Testis (tissue), 3 donors: ENCODE data around the gene PDE4B. TPM values are rescaled to one million over a fixed set of nuclear protein-coding genes. Genes with fewer than 3 reads are reported as not detected.

ENCODE experiments used
- DNase-seq: peaks from one replicate; pipeline ENCODE4 v3.0.0-alpha.2; 2019
- H3K27ac ChIP-seq, 2 donors: fragments of 200-600 bp; sonication (generic); one replicate each; pipeline ENCODE4 v1.5.1; 2019
- H3K27me3 ChIP-seq: fragments of 200-600 bp; sonication (generic); one replicate; pipeline ENCODE4 v1.5.1; 2019
- H3K36me3 ChIP-seq: fragments of 200-600 bp; sonication (generic); one replicate; pipeline ENCODE4 v1.5.1; 2017; ENCODE audit warnings: low read depth; ENCODE audit errors: missing control alignments
- H3K4me1 ChIP-seq: fragments of 200-600 bp; sonication (generic); one replicate; pipeline ENCODE4 v1.5.1; 2019
- H3K4me3 ChIP-seq, 2 donors: fragments of 200-600 bp; sonication (generic); one replicate each; pipeline ENCODE4 v1.5.1; 2017 to 2019
- H3K9me3 ChIP-seq: fragments of 200-600 bp; sonication (generic); one replicate; pipeline ENCODE4 v1.5.1; 2017
- POLR2A ChIP-seq: fragments of 450-650 bp; IDR thresholded peaks from one replicate; pipeline ENCODE4 v1.6.1; 2017; ENCODE audit warnings: antibody characterized with exemption, mild to moderate bottlenecking, moderate library complexity
- WGBS, 2 donors: methylation state at CpG; one replicate each; pipeline ENCODE4 v1.1.5; 2018; 5-methylcytosine and 5-hydroxymethylcytosine counted together
- intact Hi-C: fragments of 100-400 bp; cut with DNase I; formaldehyde crosslinking; loops from one replicate; pipeline ENCODE4 v1.15.1; 2023; ENCODE audit warnings: low total_unique reads
- polyA plus RNA-seq: library from polyadenylated mRNA; stranded (reverse); fragments of 350-450 nt; fragmentation: Illumina TruSeq; extraction: RNeasy Lipid Tissue Mini Kit (QIAGEN cat#74804); gene quantifications from one replicate; pipeline ENCODE4 v1.2.3, GENCODE V29; 2014; ENCODE audit warnings: low read depth, low replicate concordance; ENCODE audit not compliant: insufficient read depth
- total RNA-seq, 2 donors: library from RNA; depleted of rRNA; stranded (reverse); fragments of >200 nt; gene quantifications; one replicate each; pipeline ENCODE4 v1.2.3, GENCODE V29; 2016
- TF ChIP-seq, protein P1 (sequence below), 3 experiments: fragments of 450-650 bp in 2 of 3; fragments of 200-600 bp in 1 of 3; sonication (generic) in 1 of 3; IDR thresholded peaks; one replicate each; pipeline ENCODE4 v1.5.1; 2016 to 2019; ENCODE audit warnings: antibody characterized with exemption in 3 of 3, mild to moderate bottlenecking in 2 of 3, moderate library complexity in 1 of 3

Gene PDE4B
- total and polyA plus RNA-seq, 3 donors from 2014 or later: 11.5 to 16.1 (median 12.4) TPM

DNA sequence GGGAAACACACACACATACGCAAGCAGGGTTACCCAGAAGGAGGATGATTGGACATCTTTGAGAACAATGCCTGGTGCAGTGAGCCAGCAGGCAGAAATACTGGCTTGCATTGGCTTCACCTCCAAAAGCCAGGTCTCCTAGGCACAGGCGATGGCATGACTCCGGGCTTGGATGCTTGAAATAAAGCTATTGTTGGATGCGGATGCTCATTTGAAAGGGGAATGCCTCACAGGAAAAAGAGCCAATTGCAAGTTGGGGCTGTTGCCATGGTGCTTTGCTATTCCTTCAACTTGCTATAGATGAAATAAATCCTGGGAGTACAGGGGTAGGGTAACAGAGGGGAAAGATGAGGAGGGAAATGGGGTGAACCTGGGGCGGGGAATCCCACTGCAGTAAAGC, 560.6 kb downstream of the PDE4B start:
- H3K4me3 ChIP-seq: no peak overlapping the region

DNA sequence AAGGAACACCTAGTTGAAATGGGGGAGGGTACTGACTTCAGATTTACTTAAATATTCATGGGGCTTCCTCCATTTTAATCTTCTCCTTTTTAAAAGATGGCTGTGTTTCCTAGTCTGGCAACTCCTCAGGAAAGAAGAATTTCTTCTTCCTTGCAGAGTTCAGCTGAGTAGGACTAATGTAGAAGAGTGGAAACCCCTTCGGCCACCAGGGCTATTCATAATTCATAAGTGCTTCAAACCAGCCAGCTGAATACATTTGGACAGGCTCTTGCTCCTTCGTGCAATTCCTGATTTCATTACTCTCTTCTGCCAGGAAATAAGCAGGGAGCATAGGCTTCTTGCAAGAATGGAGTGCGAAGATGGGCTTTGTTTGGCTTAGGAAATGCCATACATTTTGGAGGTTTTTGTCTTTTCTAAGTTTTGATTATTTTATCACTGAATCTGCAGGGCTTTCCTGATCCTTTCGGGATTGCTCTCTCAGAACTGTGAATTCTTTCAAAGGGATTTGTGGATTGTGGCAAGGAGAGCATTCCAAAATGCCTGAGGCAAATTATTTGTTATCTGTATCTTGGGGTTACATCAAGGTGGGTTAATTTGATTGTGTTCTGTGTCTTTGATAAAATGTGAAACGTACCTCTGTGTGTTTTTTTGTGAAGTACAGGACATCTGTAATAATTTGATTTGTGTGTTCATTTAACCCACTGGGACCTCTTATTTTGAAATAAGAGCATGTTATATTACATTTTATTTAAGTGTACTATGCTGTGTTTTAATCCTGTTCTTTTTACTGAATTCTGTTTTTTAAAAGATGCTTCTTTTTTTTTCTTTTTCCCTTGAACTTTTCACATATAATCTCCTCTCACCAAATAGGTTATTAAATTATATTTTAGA, 561.9 kb downstream of the PDE4B start:
- no peaks in the 10 kb centered on the region for H3K27me3 ChIP-seq
- no peaks in the 10 kb centered on the region for H3K36me3 ChIP-seq
- intact Hi-C loops: no loop called here
- 41 to 52% methylated on average over 5 of the region's 5 CpGs for WGBS, 2 donors
- no peak for TF ChIP-seq POLR2A
- TF ChIP-seq, protein P1, sequence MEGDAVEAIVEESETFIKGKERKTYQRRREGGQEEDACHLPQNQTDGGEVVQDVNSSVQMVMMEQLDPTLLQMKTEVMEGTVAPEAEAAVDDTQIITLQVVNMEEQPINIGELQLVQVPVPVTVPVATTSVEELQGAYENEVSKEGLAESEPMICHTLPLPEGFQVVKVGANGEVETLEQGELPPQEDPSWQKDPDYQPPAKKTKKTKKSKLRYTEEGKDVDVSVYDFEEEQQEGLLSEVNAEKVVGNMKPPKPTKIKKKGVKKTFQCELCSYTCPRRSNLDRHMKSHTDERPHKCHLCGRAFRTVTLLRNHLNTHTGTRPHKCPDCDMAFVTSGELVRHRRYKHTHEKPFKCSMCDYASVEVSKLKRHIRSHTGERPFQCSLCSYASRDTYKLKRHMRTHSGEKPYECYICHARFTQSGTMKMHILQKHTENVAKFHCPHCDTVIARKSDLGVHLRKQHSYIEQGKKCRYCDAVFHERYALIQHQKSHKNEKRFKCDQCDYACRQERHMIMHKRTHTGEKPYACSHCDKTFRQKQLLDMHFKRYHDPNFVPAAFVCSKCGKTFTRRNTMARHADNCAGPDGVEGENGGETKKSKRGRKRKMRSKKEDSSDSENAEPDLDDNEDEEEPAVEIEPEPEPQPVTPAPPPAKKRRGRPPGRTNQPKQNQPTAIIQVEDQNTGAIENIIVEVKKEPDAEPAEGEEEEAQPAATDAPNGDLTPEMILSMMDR (IDR thresholded peaks at IDR 0.05): no peak
- DNase-seq: no peak
- H3K4me1 ChIP-seq: peaks cover 6% of the 10 kb centered on the region
- H3K27ac ChIP-seq: no peak overlapping the region
- no peaks in the 10 kb centered on the region for H3K9me3 ChIP-seq
- no peak overlapping the region for H3K4me3 ChIP-seq

More for the DNA sequence above, 560.6 kb downstream of the PDE4B start:
- TF ChIP-seq, protein P1 (IDR thresholded peaks at IDR 0.05): no peak
- no peak for TF ChIP-seq POLR2A
- Histone ChIP-seq H3K27me3 (no peaks in the 10 kb centered on the region), H3K4me1 (peaks cover 6% of the 10 kb centered on the region), H3K36me3 (no peaks in the 10 kb centered on the region), H3K9me3 (no peaks in the 10 kb centered on the region), H3K27ac (no peak overlapping the region)
- DNase-seq: no peak
- intact Hi-C loops: no loop called here
- WGBS, 2 donors: 77 to 82% methylated on average over 5 of the region's 5 CpGs

DNA sequence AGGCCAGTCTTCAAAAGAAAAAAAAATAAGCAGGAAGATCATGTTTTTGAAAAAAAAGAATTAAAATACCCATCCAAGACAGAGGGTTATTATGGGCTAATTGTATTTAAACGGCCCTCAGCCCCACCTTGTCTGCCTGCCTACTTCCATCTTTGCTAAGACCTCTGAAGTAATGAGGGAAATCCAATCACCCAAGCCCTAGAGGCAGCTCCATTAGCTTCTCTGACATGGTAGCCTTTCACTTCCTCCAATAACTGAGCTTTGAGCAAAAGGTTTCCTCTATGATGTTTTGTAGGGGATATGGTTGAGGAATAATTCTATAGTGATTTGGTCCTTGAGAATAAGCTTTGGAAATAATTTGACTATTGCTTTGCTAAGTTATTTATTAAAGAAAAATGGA, 563.1 kb downstream of the PDE4B start:
- WGBS, 2 donors: 95 to 97% methylated on average over 1 of the region's 1 CpG
- no peaks in the 10 kb centered on the region for H3K27me3 ChIP-seq
- no peak overlapping the region for H3K4me3 ChIP-seq
- no peak for DNase-seq
- no peaks in the 10 kb centered on the region for H3K36me3 ChIP-seq
- TF ChIP-seq POLR2A: no peak
- TF ChIP-seq, protein P1 (IDR thresholded peaks at IDR 0.05): no peak
- no peaks in the 10 kb centered on the region for H3K9me3 ChIP-seq
- peaks cover 6% of the 10 kb centered on the region for H3K4me1 ChIP-seq
- intact Hi-C loops: no loop called here
- no peak overlapping the region for H3K27ac ChIP-seq

DNA sequence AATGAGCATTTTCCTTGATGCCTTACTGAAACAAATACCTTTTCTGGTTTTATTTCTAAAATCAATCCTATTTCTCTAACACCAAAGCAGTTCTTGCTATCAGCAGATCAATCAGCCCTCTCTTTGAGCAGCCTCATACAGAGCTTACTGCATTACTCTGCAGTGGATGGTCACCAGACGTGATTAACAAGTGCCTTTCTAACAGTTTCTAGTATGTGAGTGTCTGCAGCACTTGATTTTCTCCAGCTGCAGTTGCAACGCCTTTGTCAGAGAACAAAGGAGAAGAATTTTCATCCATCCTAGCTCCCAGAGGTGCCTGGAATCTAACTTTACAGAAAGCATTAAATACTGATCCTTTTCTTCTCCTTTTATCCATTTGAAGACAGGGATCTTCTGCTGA, 563.9 kb downstream of the PDE4B start:
- peaks cover 6% of the 10 kb centered on the region for H3K4me1 ChIP-seq
- no peak overlapping the region for H3K27ac ChIP-seq
- H3K36me3 ChIP-seq: no peaks in the 10 kb centered on the region
- H3K4me3 ChIP-seq: no peak overlapping the region
- 79 to 80% methylated on average over 2 of the region's 2 CpGs for WGBS, 2 donors
- no peak for DNase-seq
- no peak for TF ChIP-seq POLR2A
- TF ChIP-seq, protein P1 (IDR thresholded peaks at IDR 0.05): no peak
- H3K27me3 ChIP-seq: no peaks in the 10 kb centered on the region
- intact Hi-C loops: no loop called here
- H3K9me3 ChIP-seq: no peaks in the 10 kb centered on the region

DNA sequence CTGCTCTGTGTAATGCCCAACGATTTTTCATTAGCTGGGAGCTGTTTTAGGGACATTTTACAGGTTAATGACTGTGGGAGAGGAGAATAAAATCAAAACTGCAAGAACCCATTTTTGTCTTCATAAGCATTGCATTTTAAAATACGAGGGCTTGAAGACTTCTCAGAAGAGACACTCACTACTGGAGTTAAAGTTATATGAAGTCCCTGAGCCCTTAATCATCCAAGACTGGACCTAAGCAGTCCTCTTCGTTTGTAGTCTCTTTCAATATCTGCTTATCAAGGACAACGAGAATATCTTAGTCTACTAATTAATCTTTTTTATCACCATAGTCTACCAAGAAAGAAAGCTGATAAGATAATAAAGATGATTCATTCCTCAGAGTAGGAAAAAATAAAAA, 564.3 kb downstream of the PDE4B start:
- intact Hi-C loops: no loop called here
- 65 to 69% methylated on average over 4 of the region's 4 CpGs for WGBS, 2 donors
- peaks cover 6% of the 10 kb centered on the region for H3K4me1 ChIP-seq

More for the DNA sequence above, 564.3 kb downstream of the PDE4B start:
- no peak for DNase-seq
- H3K27me3 ChIP-seq: no peaks in the 10 kb centered on the region
- H3K9me3 ChIP-seq: no peaks in the 10 kb centered on the region
- TF ChIP-seq, protein P1 (IDR thresholded peaks at IDR 0.05): no peak
- TF ChIP-seq POLR2A: no peak
- no peak overlapping the region for H3K27ac ChIP-seq
- H3K36me3 ChIP-seq: no peaks in the 10 kb centered on the region
- no peak overlapping the region for H3K4me3 ChIP-seq
